Measurements from ENCODE around the gene MRAP2. TPM values are rescaled to one million over a fixed set of nuclear protein-coding genes. Genes with fewer than 3 reads are reported as not detected.
A peak's percentile ranks its signal among the peaks of the same experiment; 100 is the strongest.

The MRAP2 gene, protein sequence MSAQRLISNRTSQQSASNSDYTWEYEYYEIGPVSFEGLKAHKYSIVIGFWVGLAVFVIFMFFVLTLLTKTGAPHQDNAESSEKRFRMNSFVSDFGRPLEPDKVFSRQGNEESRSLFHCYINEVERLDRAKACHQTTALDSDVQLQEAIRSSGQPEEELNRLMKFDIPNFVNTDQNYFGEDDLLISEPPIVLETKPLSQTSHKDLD
- total RNA-seq (2014; rRNA removed; shearing (Covaris generic)) (0.89 and 1.3 TPM in 2 replicates), polyA plus RNA-seq (2016; fragmentation: Nextera tagmentation; extraction: Ambion mirVana) (0.96 and 1.1 TPM in 2 replicates)

DNA sequence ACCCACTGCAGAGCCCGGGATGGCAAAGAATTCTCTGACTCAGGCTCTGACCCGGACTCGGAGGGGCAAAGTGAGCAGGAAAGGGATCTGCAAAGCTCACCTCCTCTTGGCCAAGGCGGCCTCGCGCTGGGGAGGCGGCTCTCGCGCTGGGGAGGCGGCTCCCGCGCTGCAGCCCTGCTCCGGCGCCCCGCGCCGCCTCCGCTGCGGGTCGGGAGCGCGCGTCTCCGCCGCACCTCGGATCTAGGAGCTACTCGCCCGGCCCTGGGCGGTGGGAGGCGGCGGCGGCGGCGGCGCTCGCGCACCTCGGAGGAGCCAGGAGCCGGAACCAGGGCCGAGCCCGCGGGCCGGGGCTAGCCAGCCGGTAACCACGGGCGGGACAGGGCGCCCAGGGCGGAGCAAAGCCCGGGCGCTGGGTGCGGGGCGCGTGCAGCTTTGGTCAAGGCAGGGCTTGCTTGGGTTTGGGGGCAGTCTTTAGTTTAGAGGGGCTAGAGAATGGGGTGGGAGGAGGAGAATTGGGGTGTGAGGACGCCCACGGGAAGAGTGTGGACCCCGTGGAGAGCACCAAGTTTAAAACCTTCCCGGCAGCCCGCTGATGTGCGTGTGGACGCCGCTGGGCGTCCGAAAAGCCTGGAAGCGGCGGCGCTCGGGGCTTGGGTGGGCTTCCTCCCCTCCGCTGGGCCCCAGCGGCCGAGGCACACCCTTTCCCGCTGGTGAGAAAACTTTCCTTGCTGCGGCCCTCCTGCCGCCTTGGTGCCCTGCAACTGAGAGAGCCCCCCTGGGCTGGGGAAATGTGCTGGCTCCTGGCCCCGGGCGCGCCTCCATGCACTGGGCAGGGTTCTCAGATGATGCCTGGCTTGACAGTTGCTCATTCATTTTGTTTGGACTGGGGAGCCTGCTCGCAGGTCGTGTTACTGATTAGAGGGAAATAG lies at the start of gene MRAP2:
TSS of gene MRAP2 (plus strand) at position 250 of the 929 bp plus-strand sequence. CDS start 21,547 bp downstream, outside the sequence.
- Histone ChIP-seq H3K27ac (no peak within 1 kb of the TSS), H4K20me1 (ENCODE audit: insufficient read depth) (no peaks in the 10 kb centered on the region), H3K4me1 (ENCODE audit: insufficient read depth) (no peaks in the 10 kb centered on the region), H3K9me3 (ENCODE audit: low read depth) (no peaks in the 10 kb centered on the region), H2AFZ (peak within 1 kb of the TSS; percentile 85), H3K9me2 (ENCODE audit: insufficient read depth) (no peaks in the 10 kb centered on the region), H3K27me3 (replicated peaks; ENCODE audit: insufficient read depth) (peaks cover 16% of the 10 kb centered on the region), H3K4me2 (ENCODE audit: unreplicated experiment) (peak within 1 kb of the TSS; percentile 80), H3K9ac (peak within 1 kb of the TSS; percentile 53), H3K79me2 (ENCODE audit: insufficient read depth) (no peaks in the 10 kb centered on the region), H3F3A (ENCODE audit: insufficient read depth) (no peaks in the 10 kb centered on the region), H3K4me3 (peak within 1 kb of the TSS; percentile 72), H3K36me3 (ENCODE audit: low read depth) (no peaks in the 10 kb centered on the region)
- WGBS, 2 experiments (ENCODE audit: low coverage in 1 of 2, low lambda C conversion rate in 2 of 2, missing lambda C conversion rate in 2 of 2) = 4% methylated on average over 63 to 77 of the region's 78 CpGs
- DNase-seq = peak; percentile 61
- in situ Hi-C loops (cut with MboI) = no loop called here
- peak; percentile 33 for TF ChIP-seq EZH2 (IDR thresholded peaks at IDR 0.05; ENCODE audit: insufficient read depth, poor library complexity, severe bottlenecking)
- no peak for TF ChIP-seq EZH2phosphoT487 (IDR thresholded peaks at IDR 0.05; ENCODE audit: insufficient read depth, low read depth)

DNA sequence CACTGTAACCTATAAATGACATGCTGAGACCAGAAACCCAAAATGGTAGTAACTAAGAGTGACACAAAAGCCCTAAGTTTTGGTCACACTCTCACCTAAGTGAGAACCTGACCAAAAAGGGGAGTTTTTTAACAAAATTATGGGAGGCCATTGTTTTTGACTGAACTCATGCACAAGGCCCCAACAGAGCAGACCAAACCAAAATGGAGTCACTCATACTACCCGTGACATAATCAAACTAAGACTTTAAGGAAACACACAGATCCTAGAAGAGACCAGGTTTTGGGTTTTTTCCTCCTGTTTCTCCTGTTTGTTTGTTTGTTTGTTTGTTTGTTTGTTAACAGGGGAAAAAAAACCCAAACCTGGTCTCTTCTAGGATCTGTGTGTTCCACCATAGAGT lies 49.2 kb upstream of the MRAP2 start:
- no peaks in the 10 kb centered on the region for H3K27me3 ChIP-seq (replicated peaks; ENCODE audit: insufficient read depth)
- DNase-seq = no peak
- in situ Hi-C loops (cut with MboI) = no loop called here

DNA sequence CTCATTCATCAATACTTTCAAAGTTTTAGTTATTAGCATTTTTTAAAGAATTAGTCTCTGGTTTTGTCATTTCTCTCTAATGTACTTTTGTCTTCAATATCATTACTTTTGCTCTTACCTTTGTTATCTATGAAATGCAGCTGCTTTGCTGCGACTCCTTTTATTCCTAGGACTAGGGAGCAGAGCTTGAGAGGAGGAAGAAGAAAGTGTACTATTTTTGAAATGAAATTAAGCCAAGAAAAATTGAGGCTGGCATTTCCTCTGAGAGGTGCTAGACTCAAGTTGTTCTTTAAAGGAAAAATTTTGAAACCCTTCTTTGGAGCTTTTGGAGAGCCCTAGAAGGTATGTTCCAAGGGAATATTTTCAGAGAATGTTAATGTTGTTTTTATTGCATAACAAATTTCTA lies 48.3 kb upstream of the MRAP2 start:
- WGBS, 2 experiments (ENCODE audit: low coverage in 1 of 2, low lambda C conversion rate in 2 of 2, missing lambda C conversion rate in 2 of 2) = 81 to 83% methylated on average over 1 of the region's 1 CpG
- no peaks in the 10 kb centered on the region for H3F3A ChIP-seq (ENCODE audit: insufficient read depth)
- H3K27ac ChIP-seq = no peak overlapping the region
- TF ChIP-seq EZH2phosphoT487 (IDR thresholded peaks at IDR 0.05; ENCODE audit: insufficient read depth, low read depth) (no peak), EZH2 (IDR thresholded peaks at IDR 0.05; ENCODE audit: insufficient read depth, poor library complexity, severe bottlenecking) (no peak)
- no peak overlapping the region for H2AFZ ChIP-seq
- H3K4me2 ChIP-seq (ENCODE audit: unreplicated experiment) = no peak overlapping the region
- H3K9me3 ChIP-seq (ENCODE audit: low read depth) = no peaks in the 10 kb centered on the region
- H3K4me1 ChIP-seq (ENCODE audit: insufficient read depth) = no peaks in the 10 kb centered on the region
- no peaks in the 10 kb centered on the region for H3K79me2 ChIP-seq (ENCODE audit: insufficient read depth)
- no peak overlapping the region for H3K9ac ChIP-seq
- H3K27me3 ChIP-seq (replicated peaks; ENCODE audit: insufficient read depth) = no peaks in the 10 kb centered on the region
- H3K36me3 ChIP-seq (ENCODE audit: low read depth) = no peaks in the 10 kb centered on the region
- H3K9me2 ChIP-seq (ENCODE audit: insufficient read depth) = no peaks in the 10 kb centered on the region
- in situ Hi-C loops (cut with MboI) = no loop called here
- H4K20me1 ChIP-seq (ENCODE audit: insufficient read depth) = no peaks in the 10 kb centered on the region
- DNase-seq = no peak
- H3K4me3 ChIP-seq = no peak overlapping the region

More for the DNA sequence above, 49.2 kb upstream of the MRAP2 start:
- Histone ChIP-seq H3K9me2 (ENCODE audit: insufficient read depth) (no peaks in the 10 kb centered on the region), H3K4me2 (ENCODE audit: unreplicated experiment) (no peak overlapping the region), H3K4me3 (no peak overlapping the region), H3F3A (ENCODE audit: insufficient read depth) (no peaks in the 10 kb centered on the region), H4K20me1 (ENCODE audit: insufficient read depth) (no peaks in the 10 kb centered on the region), H2AFZ (no peak overlapping the region), H3K79me2 (ENCODE audit: insufficient read depth) (no peaks in the 10 kb centered on the region), H3K36me3 (ENCODE audit: low read depth) (no peaks in the 10 kb centered on the region), H3K9me3 (ENCODE audit: low read depth) (no peaks in the 10 kb centered on the region), H3K9ac (no peak overlapping the region), H3K27ac (no peak overlapping the region), H3K4me1 (ENCODE audit: insufficient read depth) (no peaks in the 10 kb centered on the region)
- no peak for TF ChIP-seq EZH2phosphoT487 (IDR thresholded peaks at IDR 0.05; ENCODE audit: insufficient read depth, low read depth)
- no peak for TF ChIP-seq EZH2 (IDR thresholded peaks at IDR 0.05; ENCODE audit: insufficient read depth, poor library complexity, severe bottlenecking)
- WGBS, 2 experiments (ENCODE audit: low coverage in 1 of 2, low lambda C conversion rate in 2 of 2, missing lambda C conversion rate in 2 of 2) = 74 to 91% methylated on average over 1 of the region's 1 CpG

DNA sequence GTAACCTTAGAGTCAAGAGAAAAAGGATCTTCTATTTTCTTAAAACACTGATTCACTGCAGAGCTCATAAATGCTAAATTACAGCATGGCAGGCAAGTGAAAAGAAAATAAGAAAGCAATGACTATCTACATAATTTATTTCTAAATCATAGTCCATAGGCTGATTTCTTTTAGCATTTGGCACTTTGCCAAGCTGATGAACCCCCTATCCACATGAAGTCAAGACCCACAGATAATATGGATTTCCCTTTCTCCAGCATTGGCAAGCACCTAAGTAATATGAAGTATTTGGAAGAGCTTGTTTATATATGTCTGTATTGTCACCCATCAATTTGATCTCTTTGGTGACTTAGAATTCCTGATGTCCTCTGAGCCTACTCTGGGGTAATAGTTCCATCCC lies 47.9 kb upstream of the MRAP2 start:
- no peaks in the 10 kb centered on the region for H3K36me3 ChIP-seq (ENCODE audit: low read depth)
- no peaks in the 10 kb centered on the region for H3K9me3 ChIP-seq (ENCODE audit: low read depth)
- H3K9me2 ChIP-seq (ENCODE audit: insufficient read depth) = no peaks in the 10 kb centered on the region
- no peak overlapping the region for H3K4me3 ChIP-seq
- no peak for DNase-seq
- H3K79me2 ChIP-seq (ENCODE audit: insufficient read depth) = no peaks in the 10 kb centered on the region
- no peaks in the 10 kb centered on the region for H4K20me1 ChIP-seq (ENCODE audit: insufficient read depth)
- no peaks in the 10 kb centered on the region for H3K27me3 ChIP-seq (replicated peaks; ENCODE audit: insufficient read depth)
- H3K27ac ChIP-seq = no peak overlapping the region
- TF ChIP-seq EZH2 (IDR thresholded peaks at IDR 0.05; ENCODE audit: insufficient read depth, poor library complexity, severe bottlenecking) = no peak
- TF ChIP-seq EZH2phosphoT487 (IDR thresholded peaks at IDR 0.05; ENCODE audit: insufficient read depth, low read depth) = no peak
- no peak overlapping the region for H2AFZ ChIP-seq
- no peak overlapping the region for H3K4me2 ChIP-seq (ENCODE audit: unreplicated experiment)
- no peaks in the 10 kb centered on the region for H3F3A ChIP-seq (ENCODE audit: insufficient read depth)
- no peak overlapping the region for H3K9ac ChIP-seq
- in situ Hi-C loops (cut with MboI) = no loop called here
- no peaks in the 10 kb centered on the region for H3K4me1 ChIP-seq (ENCODE audit: insufficient read depth)
